Kidney epithelial cell (primary cell): ENCODE results near the gene URB2. TPM values are rescaled to one million over a fixed set of nuclear protein-coding genes. Genes with fewer than 3 reads are reported as not detected.

Source experiments
- DNase-seq: peaks from one replicate; pipeline ENCODE4 v3.0.0-alpha.2; 2010; ENCODE audit warnings: low read depth
- H3K27me3 ChIP-seq: 2 replicates; pipeline ENCODE4 v1.6.0; 2011; ENCODE audit warnings: low read length; ENCODE audit not compliant: control insufficient read depth, insufficient read depth
- H3K36me3 ChIP-seq: 2 replicates; pipeline ENCODE4 v1.5.1; 2011; ENCODE audit warnings: low read length; ENCODE audit not compliant: control insufficient read depth, insufficient read depth
- H3K4me3 ChIP-seq: 2 replicates; pipeline ENCODE4 v1.5.1; 2011; ENCODE audit warnings: low read depth, mild to moderate bottlenecking, control low read depth, low read length
- total RNA-seq: library from RNA; depleted of rRNA; stranded (reverse); fragments of >200 nt; gene quantifications from 2 replicates; pipeline ENCODE4 v1.2.3, GENCODE V29; 2015
- TF ChIP-seq, protein P1 (sequence below): IDR thresholded peaks from 2 replicates; pipeline ENCODE4 v1.5.1; 2011; ENCODE audit warnings: mild to moderate bottlenecking, moderate library complexity, low read length, control low read depth, inconsistent platforms; ENCODE audit not compliant: insufficient read depth, poor library complexity, severe bottlenecking

URB2 gene
- total RNA-seq, 1 donor from 2014 or later = 13.5 TPM

DNA sequence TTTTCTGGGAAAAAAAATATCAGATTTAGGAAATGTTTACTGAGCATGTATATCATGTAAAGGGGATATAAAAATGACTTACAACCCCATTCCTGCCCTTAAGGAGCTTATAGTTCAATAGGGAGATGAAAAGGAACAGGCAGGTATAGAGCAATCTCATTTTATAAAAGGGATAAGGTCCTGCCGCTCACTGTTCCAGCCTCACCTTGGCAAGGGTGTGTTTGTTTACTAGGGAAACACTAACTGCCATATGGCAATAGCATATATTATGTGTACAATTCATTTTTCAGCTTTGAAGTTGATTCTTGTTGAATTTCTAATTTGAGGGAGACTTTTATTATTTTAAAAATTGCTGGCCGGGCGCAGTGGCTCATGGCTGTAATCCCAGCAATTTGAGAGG lies 25.5 kb downstream of the URB2 start:
- DNase-seq = no peak
- H3K27me3 ChIP-seq = no peaks in the 10 kb centered on the region
- H3K36me3 ChIP-seq = peaks cover 4% of the 10 kb centered on the region
- H3K4me3 ChIP-seq = no peak overlapping the region
- TF ChIP-seq, protein P1, sequence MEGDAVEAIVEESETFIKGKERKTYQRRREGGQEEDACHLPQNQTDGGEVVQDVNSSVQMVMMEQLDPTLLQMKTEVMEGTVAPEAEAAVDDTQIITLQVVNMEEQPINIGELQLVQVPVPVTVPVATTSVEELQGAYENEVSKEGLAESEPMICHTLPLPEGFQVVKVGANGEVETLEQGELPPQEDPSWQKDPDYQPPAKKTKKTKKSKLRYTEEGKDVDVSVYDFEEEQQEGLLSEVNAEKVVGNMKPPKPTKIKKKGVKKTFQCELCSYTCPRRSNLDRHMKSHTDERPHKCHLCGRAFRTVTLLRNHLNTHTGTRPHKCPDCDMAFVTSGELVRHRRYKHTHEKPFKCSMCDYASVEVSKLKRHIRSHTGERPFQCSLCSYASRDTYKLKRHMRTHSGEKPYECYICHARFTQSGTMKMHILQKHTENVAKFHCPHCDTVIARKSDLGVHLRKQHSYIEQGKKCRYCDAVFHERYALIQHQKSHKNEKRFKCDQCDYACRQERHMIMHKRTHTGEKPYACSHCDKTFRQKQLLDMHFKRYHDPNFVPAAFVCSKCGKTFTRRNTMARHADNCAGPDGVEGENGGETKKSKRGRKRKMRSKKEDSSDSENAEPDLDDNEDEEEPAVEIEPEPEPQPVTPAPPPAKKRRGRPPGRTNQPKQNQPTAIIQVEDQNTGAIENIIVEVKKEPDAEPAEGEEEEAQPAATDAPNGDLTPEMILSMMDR = no peak

DNA sequence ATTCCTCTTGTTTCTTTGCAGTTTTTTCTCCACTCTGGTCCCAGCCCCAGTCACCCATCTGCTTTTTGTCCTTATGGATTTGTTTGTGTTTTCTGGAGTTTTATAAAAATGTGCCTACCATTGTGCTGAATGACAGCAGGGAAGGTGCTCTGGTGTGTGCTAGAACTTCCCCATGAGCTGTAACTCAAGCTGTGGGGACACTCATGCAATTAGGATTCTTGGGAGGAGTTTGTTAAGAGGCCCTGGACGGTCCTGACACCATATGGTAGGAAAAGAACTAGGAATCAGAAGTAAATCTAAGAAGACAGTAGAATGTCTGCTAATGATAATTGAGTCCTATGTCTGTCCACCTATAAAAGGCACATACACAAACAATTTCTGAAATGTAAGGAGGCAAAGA lies 27.4 kb downstream of the URB2 start:
- Histone ChIP-seq H3K36me3 (peaks cover 2% of the 10 kb centered on the region), H3K4me3 (no peak overlapping the region), H3K27me3 (no peaks in the 10 kb centered on the region)
- TF ChIP-seq, protein P1 = no peak
- no peak for DNase-seq

DNA sequence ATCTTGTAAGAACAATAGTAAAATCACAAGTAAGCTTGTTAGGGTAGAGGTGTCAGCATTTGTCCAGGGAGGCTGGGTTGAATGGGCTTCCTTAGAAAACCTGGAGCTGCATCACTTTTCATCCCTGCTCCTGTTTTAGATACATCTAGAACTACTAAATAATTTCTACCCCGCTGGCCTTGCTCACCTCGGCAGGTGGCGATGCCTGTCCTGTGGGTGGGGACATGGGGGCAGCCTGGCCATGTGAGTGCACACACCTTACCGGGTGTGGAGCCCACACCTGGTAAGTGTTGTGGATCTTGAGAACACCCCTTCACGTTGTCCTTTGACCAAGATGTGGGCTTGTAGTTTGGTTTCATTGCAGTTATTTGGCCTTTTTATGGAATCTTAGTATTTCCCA lies 29.7 kb downstream of the URB2 start:
- Histone ChIP-seq H3K27me3 (no peaks in the 10 kb centered on the region), H3K36me3 (peaks cover 2% of the 10 kb centered on the region), H3K4me3 (no peak overlapping the region)
- TF ChIP-seq, protein P1 = no peak
- no peak for DNase-seq

DNA sequence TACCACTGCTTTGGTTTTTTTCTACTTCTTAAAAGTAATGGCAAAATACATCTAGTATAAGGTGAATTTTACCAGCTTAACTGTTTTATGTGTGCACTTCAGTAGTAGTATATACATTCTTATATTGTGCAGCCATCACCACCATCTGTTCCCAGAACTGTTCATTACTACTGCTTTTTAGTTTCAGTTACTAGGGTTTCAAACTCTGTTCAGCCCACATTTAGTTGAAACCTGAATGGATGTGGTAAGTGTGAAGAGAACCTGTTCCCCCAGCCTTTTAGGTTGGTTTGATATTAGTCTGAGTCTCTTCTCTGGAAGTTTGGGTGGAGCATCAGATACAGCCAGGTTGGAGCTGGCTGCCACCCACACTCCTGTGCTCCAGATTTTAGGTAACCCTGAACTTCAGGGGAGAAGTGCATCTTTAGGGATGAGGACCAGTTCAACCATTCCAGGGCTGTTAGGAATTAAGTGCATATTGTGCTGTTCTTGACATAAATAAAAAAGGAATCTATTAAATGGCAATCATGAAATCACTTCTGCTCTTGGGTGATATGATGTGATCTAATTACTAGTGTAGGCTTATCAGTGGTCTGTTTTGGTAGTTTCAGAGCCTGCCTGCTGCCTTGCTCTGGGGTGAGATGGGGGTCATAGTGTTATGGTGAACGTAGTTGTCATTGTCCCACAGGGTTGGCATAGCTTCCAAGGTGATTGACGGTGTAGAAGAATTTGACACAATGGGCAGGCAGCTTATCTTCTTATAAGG lies 32.1 kb downstream of the URB2 start:
- Histone ChIP-seq H3K36me3 (peaks cover 1% of the 10 kb centered on the region), H3K27me3 (no peaks in the 10 kb centered on the region), H3K4me3 (no peak overlapping the region)
- TF ChIP-seq, protein P1 = no peak
- no peak for DNase-seq

DNA sequence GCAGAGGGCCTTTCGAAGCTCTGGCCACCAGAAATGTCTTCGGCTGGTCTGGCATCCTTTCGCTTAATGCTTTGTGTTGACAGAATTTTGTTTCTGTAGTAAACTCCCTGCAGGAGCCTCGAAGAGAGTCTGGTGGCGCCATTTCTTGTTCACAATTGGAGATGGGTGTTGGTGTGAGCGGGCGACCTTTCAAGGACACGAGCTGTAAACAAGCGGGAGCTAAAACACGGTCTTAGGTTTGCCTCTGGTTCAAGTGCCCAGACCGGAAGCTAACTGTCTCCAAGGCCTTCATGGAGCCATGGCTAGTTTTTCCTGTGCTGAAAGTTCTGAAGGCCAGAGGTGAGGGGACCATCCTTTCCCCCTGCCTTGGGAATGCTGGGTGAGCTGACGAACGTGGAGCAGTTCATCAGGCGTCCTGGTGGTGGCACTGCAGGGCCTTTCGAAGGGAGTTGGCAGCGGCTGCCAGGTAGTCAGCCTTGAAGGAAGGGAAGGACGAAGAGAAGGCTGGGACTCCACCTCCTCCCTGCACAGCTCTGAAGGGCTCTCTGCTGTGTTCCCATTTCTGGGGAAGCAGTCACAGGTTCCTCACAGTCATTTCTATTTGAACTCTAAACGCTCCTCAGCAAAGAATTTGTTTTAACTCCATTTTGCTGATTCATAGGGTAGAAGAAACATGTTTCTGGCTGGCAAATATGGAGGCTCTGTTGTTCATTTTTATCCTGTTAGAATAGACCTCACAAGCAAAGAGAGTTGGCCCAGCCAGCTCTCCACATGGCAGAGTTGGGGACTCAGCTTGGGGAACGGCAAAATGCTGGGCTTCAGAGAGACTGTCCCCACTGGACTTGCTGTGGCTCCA lies 35.2 kb downstream of the URB2 start:
- no peak overlapping the region for H3K4me3 ChIP-seq
- H3K36me3 ChIP-seq = peaks cover 1% of the 10 kb centered on the region
- H3K27me3 ChIP-seq = no peaks in the 10 kb centered on the region
- DNase-seq = peak; percentile 10
- TF ChIP-seq, protein P1 = peak; percentile 92
